ENCODE results near the gene SFMBT2. TPM values are rescaled to one million over a fixed set of nuclear protein-coding genes. Genes with fewer than 3 reads are reported as not detected.

Gene SFMBT2
- total and polyA plus RNA-seq, 2 of the 4 experiments (the other 2 are of a cell fraction), result 0.70 to 1.3 TPM

- Histone ChIP-seq H3K23ac (ENCODE audit: low read depth, low read length) (no peak overlapping the region), H4K5ac (ENCODE audit: low read depth, low read length) (no peak overlapping the region), H4K20me1 (ENCODE audit: insufficient read depth, low read length) (no peaks in the 10 kb centered on the region), H3K18ac (ENCODE audit: low read depth, low read length) (no peak overlapping the region), H4K8ac (ENCODE audit: low read depth in 2 of 2, low read length in 2 of 2) (no peak overlapping the region), H2BK120ac (ENCODE audit: low read depth, low read length) (no peak overlapping the region), H3K27ac (ENCODE audit: insufficient read depth, low read length) (no peak overlapping the region), H3K4me1 (ENCODE audit: control insufficient read depth, insufficient read depth, low read length) (no peaks in the 10 kb centered on the region), H3K4ac (ENCODE audit: low read depth, low read length) (no peak overlapping the region), H3K14ac (replicated peaks; ENCODE audit: low read depth, low read length) (no peak overlapping the region), H3K56ac (ENCODE audit: extremely low read depth, insufficient read depth, low read length) (no peak overlapping the region), H3K9me3 (ENCODE audit: control insufficient read depth, insufficient read depth, low read length) (no peaks in the 10 kb centered on the region), H3K4me3 (ENCODE audit: insufficient read depth, low read depth, low read length) (no peak overlapping the region), H2BK20ac (ENCODE audit: low read depth, low read length) (no peak overlapping the region), H2BK15ac (ENCODE audit: low read depth, low read length) (no peak overlapping the region), H3K4me2 (ENCODE audit: low read depth, low read length) (no peak overlapping the region), H4K91ac (ENCODE audit: insufficient read depth, low read depth, low read length) (no peak overlapping the region), H3K79me1 (ENCODE audit: low read depth in 1 of 2, low read length in 2 of 2) (no peaks in the 10 kb centered on the region), H3K36me3 (ENCODE audit: control insufficient read depth, insufficient read depth, low read length) (peaks cover 1% of the 10 kb centered on the region; the same call in 1 of the 2 replicates), H2BK5ac (ENCODE audit: low read depth, low read length, poor library complexity, severe bottlenecking) (no peak overlapping the region), H2AK9ac (replicated peaks; ENCODE audit: low read depth, low read length, poor library complexity) (no peak overlapping the region), H2AK5ac (ENCODE audit: low read depth, low read length) (no peak overlapping the region), H2AFZ (replicated peaks; ENCODE audit: low read length, poor library complexity) (no peak overlapping the region), H3K9ac (ENCODE audit: low read depth, low read length) (no peak overlapping the region), H3K9me1 (ENCODE audit: insufficient read depth, low read length) (no peaks in the 10 kb centered on the region), H3K27me3 (ENCODE audit: control insufficient read depth, insufficient read depth, low read length) (no peaks in the 10 kb centered on the region)
- TF ChIP-seq CTCF (conservative IDR thresholded peaks at IDR 0.05; ENCODE audit: low read depth, low read length) (no peak), FOS (IDR thresholded peaks at IDR 0.05; ENCODE audit: low read depth, low read length) (no peak), SMC3 (IDR thresholded peaks at IDR 0.05; ENCODE audit: low read depth, low read length) (no peak), CEBPB (IDR thresholded peaks at IDR 0.05; ENCODE audit: low read depth, low read length) (no peak), NFE2L2 (IDR thresholded peaks at IDR 0.05; ENCODE audit: low read depth, low read length) (no peak)
- DNase-seq (no peak), ATAC-seq (ENCODE audit: low read depth) (no peak)
- CTCF ChIA-PET, result interaction anchor here (0.5 kb wide), 1 partner anchor 35 kb away, joined by 3 read pairs; no protein-coding TSS in a partner anchor
- dilution Hi-C loops (cut with HindIII; ENCODE audit: low sequenced_read_pairs, unreplicated experiment), result no loop called here
- intact Hi-C loops (cut with micrococcal nuclease), result no loop called here
- BruUV-seq (replicated peaks), result no TSS peak
- 82% methylated on average over 4 of the region's 8 CpGs; no CpG with 5 or more reads in 1 of the 2 experiments for WGBS, 2 experiments (ENCODE audit: extremely low coverage in 2 of 2, insufficient read length in 1 of 2)
- in situ Hi-C loops (cut with MboI; ENCODE audit: low sequenced_read_pairs), result no loop called here
- POLR2A ChIA-PET (ENCODE audit: unreplicated experiment), result no interaction called here
Observed at GRCh38 chr10:7162331-7162730, 248.5 kb downstream of the SFMBT2 start.

Measured in IMR-90 (cell line).